Keratinocyte (primary cell): ENCODE results near the gene INS. TPM values are rescaled to one million over a fixed set of nuclear protein-coding genes. Genes with fewer than 3 reads are reported as not detected.
A peak's percentile ranks its signal among the peaks of the same experiment; 100 is the strongest.

ENCODE experiments used
- DNase-seq: peaks from one replicate; pipeline ENCODE4 v3.0.0-alpha.2; 2011; ENCODE audit warnings: low read depth, missing footprints, low spot score
- FAIRE-seq: peaks from 2 replicates; lab custom pipeline; 2011; peaks lifted over from hg19 to GRCh38; lab: Jason Lieb, UNC
- H2AFZ ChIP-seq: 2 replicates; pipeline ENCODE4 v1.6.0; 2012; ENCODE audit warnings: low read length, control low read depth, inconsistent platforms; ENCODE audit not compliant: control insufficient read depth
- H3K27ac ChIP-seq: 2 replicates; pipeline ENCODE4 v1.5.1; 2011; ENCODE audit warnings: low read length; ENCODE audit not compliant: control insufficient read depth, insufficient read depth
- H3K27me3 ChIP-seq: 3 replicates; pipeline ENCODE4 v1.6.0; 2011; ENCODE audit warnings: low read length; ENCODE audit not compliant: control insufficient read depth, insufficient read depth; ENCODE audit errors: extremely low read depth
- H3K36me3 ChIP-seq, 2 experiments: 2 replicates in 1 of 2; 3 replicates in 1 of 2; pipeline ENCODE4 v1.5.1; 2011; ENCODE audit warnings: low read length in 2 of 2, mild to moderate bottlenecking in 1 of 2; ENCODE audit not compliant: control insufficient read depth in 2 of 2, insufficient read depth in 2 of 2; ENCODE audit errors: extremely low read depth in 1 of 2
- H3K4me1 ChIP-seq: 3 replicates; pipeline ENCODE4 v1.5.1; 2011; ENCODE audit warnings: low read length; ENCODE audit not compliant: control insufficient read depth, insufficient read depth; ENCODE audit errors: extremely low read depth
- H3K4me2 ChIP-seq: 3 replicates; pipeline ENCODE4 v1.6.0; 2011; ENCODE audit warnings: low read depth, low read length; ENCODE audit not compliant: control insufficient read depth, insufficient read depth; ENCODE audit errors: extremely low read depth
- H3K4me3 ChIP-seq, 3 experiments: fragments of 200-600 bp in 1 of 3; sonication (generic) in 1 of 3; 2 replicates in 2 of 3; 3 replicates in 1 of 3; pipeline ENCODE4 v1.5.1; 2011 to 2016; ENCODE audit warnings: low read length in 3 of 3, mild to moderate bottlenecking in 3 of 3, control low read depth in 2 of 3, inconsistent platforms in 1 of 3, low read depth in 1 of 3, mixed read lengths in 1 of 3, mixed run types in 1 of 3, moderate library complexity in 1 of 3; ENCODE audit not compliant: control insufficient read depth in 2 of 3, insufficient read depth in 2 of 3; ENCODE audit errors: extremely low read depth in 1 of 3
- H3K79me2 ChIP-seq: 2 replicates; pipeline ENCODE4 v1.6.0; 2012; ENCODE audit warnings: low read length; ENCODE audit not compliant: control insufficient read depth, insufficient read depth
- H3K9ac ChIP-seq: 3 replicates; pipeline ENCODE4 v1.6.0; 2011; ENCODE audit warnings: low read length; ENCODE audit not compliant: control insufficient read depth, insufficient read depth; ENCODE audit errors: extremely low read depth
- H3K9me1 ChIP-seq: 3 replicates; pipeline ENCODE4 v1.6.0; 2011; ENCODE audit warnings: low read length; ENCODE audit not compliant: control insufficient read depth, insufficient read depth; ENCODE audit errors: extremely low read depth
- H3K9me3 ChIP-seq: 2 replicates; pipeline ENCODE4 v1.5.1; 2012; ENCODE audit warnings: low read depth, low read length; ENCODE audit not compliant: control insufficient read depth
- H4K20me1 ChIP-seq: 3 replicates; pipeline ENCODE4 v1.6.0; 2011; ENCODE audit warnings: low read length; ENCODE audit not compliant: control insufficient read depth, insufficient read depth; ENCODE audit errors: extremely low read depth
- CTCF ChIP-seq, 3 experiments: IDR thresholded peaks in 1 of 3; conservative IDR thresholded peaks in 1 of 3; optimal IDR thresholded peaks in 1 of 3; 2 replicates in 2 of 3; 3 replicates in 1 of 3; pipeline versions ENCODE3 to v1.5.1; 2011; ENCODE audit warnings: low read length in 3 of 3, mild to moderate bottlenecking in 3 of 3, moderate library complexity in 2 of 3, control low read depth in 1 of 3, inconsistent platforms in 1 of 3; ENCODE audit not compliant: insufficient read depth in 2 of 3; ENCODE audit errors: extremely low read depth in 1 of 3
- EZH2 ChIP-seq: IDR thresholded peaks from one replicate; pipeline ENCODE4 v1.6.1; 2012; ENCODE audit warnings: inconsistent platforms, mild to moderate bottlenecking, low read length, moderate library complexity
- dilution Hi-C: fragments of 300-500 bp; cut with MboI; formaldehyde crosslinking; loops from one replicate; pipeline ENCODE4 v1.7.0; 2020; ENCODE audit warnings: low sequenced_read_pairs; ENCODE audit not compliant: extremely low pct_ligation_motif_present
- polyA plus RNA-seq, 5 experiments: library from polyadenylated mRNA; depleted of rRNA in 3 of 5; stranded (reverse) in 3 of 5; stranded (forward) in 1 of 5; unstranded in 1 of 5; fragments of >200 nt; gene quantifications; 1 replicate in 1 of 5; 2 replicates in 3 of 5; 3 replicates in 1 of 5; pipeline versions ENCODE4 v1.2.1 to v1.2.3, GENCODE V29; 2011 to 2012; ENCODE audit warnings: missing spikeins in 2 of 5, low read depth in 1 of 5, low replicate concordance in 1 of 5

Gene INS
- polyA plus RNA-seq, 1 donor (not counting 4 experiments of a cell fraction or from before 2014, with no cell fraction given), result not detected

- no peaks in the 10 kb centered on the region for H3K9me1 ChIP-seq
- no peaks in the 10 kb centered on the region for H3K36me3 ChIP-seq
- no peaks in the 10 kb centered on the region for H3K79me2 ChIP-seq
- no peak within 1 kb of the TSS for H3K9ac ChIP-seq
- peaks cover 14% of the 10 kb centered on the region for H3K4me1 ChIP-seq
- H3K27ac ChIP-seq, result no peak within 1 kb of the TSS
- TF ChIP-seq EZH2, result no peak
- peak in 1 of 3 experiments; percentile 20 for TF ChIP-seq CTCF (optimal IDR thresholded peaks at IDR 0.05 in 1 of 3, IDR thresholded peaks at IDR 0.05 in 1 of 3, conservative IDR thresholded peaks at IDR 0.05 in 1 of 3; ENCODE audit: extremely low read depth in 1 of 3, insufficient read depth in 2 of 3, low read length in 3 of 3)
- peaks cover 86% of the 10 kb centered on the region for H3K27me3 ChIP-seq
- H3K9me3 ChIP-seq, result no peaks in the 10 kb centered on the region
- dilution Hi-C loops, result no loop called here
- DNase-seq (no peak), FAIRE-seq (no peak)
- no peak within 1 kb of the TSS for H2AFZ ChIP-seq
- no peak within 1 kb of the TSS for H3K4me3 ChIP-seq
- H4K20me1 ChIP-seq, result peaks cover 5% of the 10 kb centered on the region
- H3K4me2 ChIP-seq, result peak within 1 kb of the TSS; percentile 51
These were observed 21.9 kb downstream of the INS start, which contains the start of gene IGF2 for GRCh38 chr11:2139123-2139521. Gene IGF2 (minus strand): TSS chr11:2139389. CDS start chr11:2135523, 3,866 bp downstream.

- dilution Hi-C loops, result no loop called here
- DNase-seq (no peak), FAIRE-seq (no peak)
- Histone ChIP-seq H3K79me2 (no peaks in the 10 kb centered on the region), H4K20me1 (peaks cover 5% of the 10 kb centered on the region), H3K9me1 (no peaks in the 10 kb centered on the region), H3K9ac (no peak overlapping the region), H3K4me3 (no peak overlapping the region), H3K4me2 (peak overlapping the region; percentile 51), H3K27ac (no peak overlapping the region), H3K9me3 (no peaks in the 10 kb centered on the region), H3K27me3 (peaks cover 86% of the 10 kb centered on the region), H2AFZ (no peak overlapping the region), H3K36me3 (no peaks in the 10 kb centered on the region), H3K4me1 (peaks cover 12% of the 10 kb centered on the region)
- no peak for TF ChIP-seq CTCF (optimal IDR thresholded peaks at IDR 0.05 in 1 of 3, IDR thresholded peaks at IDR 0.05 in 1 of 3, conservative IDR thresholded peaks at IDR 0.05 in 1 of 3; ENCODE audit: extremely low read depth in 1 of 3, insufficient read depth in 2 of 3, low read length in 3 of 3)
- peak; percentile 87 for TF ChIP-seq EZH2
These were observed 22.4 kb downstream of the INS start for GRCh38 chr11:2138431-2139122.
